Activated T-cell treated with anti-CD3 and anti-CD28 coated beads for 4 hours (primary cell): ENCODE measurements around the gene PNKD.

ENCODE experiments used
- DNase-seq: peaks from one replicate; pipeline ENCODE4 v3.0.0-alpha.2; 2020

PNKD gene

GRCh38 chr2:218383892-218384519, 113.7 kb downstream of the PNKD start:
- no peak for DNase-seq

GRCh38 chr2:218384975-218385374, 114.7 kb downstream of the PNKD start:
- no peak for DNase-seq

- DNase-seq, result no peak
Observed at GRCh38 chr2:218386505-218387368, 116.4 kb downstream of the PNKD start.

GRCh38 chr2:218387369-218388194, 117.3 kb downstream of the PNKD start:
- no peak for DNase-seq

- no peak for DNase-seq
Observed at GRCh38 chr2:218389333-218390150, 119.2 kb downstream of the PNKD start.

GRCh38 chr2:218391202-218391601, 120.9 kb downstream of the PNKD start:
- no peak for DNase-seq

- DNase-seq, result no peak
Observed at GRCh38 chr2:218392459-218392858, 122.1 kb downstream of the PNKD start.

GRCh38 chr2:218392891-218393462, 122.7 kb downstream of the PNKD start:
- no peak for DNase-seq

GRCh38 chr2:218393750-218394290, 123.5 kb downstream of the PNKD start:
- no peak for DNase-seq

- DNase-seq, result no peak
Observed at GRCh38 chr2:218394298-218395089, 124.2 kb downstream of the PNKD start.

- no peak for DNase-seq
Observed at GRCh38 chr2:218395090-218395444, 124.7 kb downstream of the PNKD start.

- no peak for DNase-seq
Observed at GRCh38 chr2:218395456-218395825, 125.1 kb downstream of the PNKD start.

- DNase-seq, result peak; percentile 89
Observed at GRCh38 chr2:218395826-218396687, 125.7 kb downstream of the PNKD start.
